ENCODE measurements around the gene SRL. TPM values are rescaled to one million over a fixed set of nuclear protein-coding genes. Genes with fewer than 3 reads are reported as not detected.

SRL gene
- total and polyA plus RNA-seq, 2 experiments from 2014 or later = not detected

- TF ChIP-seq, protein P1, sequence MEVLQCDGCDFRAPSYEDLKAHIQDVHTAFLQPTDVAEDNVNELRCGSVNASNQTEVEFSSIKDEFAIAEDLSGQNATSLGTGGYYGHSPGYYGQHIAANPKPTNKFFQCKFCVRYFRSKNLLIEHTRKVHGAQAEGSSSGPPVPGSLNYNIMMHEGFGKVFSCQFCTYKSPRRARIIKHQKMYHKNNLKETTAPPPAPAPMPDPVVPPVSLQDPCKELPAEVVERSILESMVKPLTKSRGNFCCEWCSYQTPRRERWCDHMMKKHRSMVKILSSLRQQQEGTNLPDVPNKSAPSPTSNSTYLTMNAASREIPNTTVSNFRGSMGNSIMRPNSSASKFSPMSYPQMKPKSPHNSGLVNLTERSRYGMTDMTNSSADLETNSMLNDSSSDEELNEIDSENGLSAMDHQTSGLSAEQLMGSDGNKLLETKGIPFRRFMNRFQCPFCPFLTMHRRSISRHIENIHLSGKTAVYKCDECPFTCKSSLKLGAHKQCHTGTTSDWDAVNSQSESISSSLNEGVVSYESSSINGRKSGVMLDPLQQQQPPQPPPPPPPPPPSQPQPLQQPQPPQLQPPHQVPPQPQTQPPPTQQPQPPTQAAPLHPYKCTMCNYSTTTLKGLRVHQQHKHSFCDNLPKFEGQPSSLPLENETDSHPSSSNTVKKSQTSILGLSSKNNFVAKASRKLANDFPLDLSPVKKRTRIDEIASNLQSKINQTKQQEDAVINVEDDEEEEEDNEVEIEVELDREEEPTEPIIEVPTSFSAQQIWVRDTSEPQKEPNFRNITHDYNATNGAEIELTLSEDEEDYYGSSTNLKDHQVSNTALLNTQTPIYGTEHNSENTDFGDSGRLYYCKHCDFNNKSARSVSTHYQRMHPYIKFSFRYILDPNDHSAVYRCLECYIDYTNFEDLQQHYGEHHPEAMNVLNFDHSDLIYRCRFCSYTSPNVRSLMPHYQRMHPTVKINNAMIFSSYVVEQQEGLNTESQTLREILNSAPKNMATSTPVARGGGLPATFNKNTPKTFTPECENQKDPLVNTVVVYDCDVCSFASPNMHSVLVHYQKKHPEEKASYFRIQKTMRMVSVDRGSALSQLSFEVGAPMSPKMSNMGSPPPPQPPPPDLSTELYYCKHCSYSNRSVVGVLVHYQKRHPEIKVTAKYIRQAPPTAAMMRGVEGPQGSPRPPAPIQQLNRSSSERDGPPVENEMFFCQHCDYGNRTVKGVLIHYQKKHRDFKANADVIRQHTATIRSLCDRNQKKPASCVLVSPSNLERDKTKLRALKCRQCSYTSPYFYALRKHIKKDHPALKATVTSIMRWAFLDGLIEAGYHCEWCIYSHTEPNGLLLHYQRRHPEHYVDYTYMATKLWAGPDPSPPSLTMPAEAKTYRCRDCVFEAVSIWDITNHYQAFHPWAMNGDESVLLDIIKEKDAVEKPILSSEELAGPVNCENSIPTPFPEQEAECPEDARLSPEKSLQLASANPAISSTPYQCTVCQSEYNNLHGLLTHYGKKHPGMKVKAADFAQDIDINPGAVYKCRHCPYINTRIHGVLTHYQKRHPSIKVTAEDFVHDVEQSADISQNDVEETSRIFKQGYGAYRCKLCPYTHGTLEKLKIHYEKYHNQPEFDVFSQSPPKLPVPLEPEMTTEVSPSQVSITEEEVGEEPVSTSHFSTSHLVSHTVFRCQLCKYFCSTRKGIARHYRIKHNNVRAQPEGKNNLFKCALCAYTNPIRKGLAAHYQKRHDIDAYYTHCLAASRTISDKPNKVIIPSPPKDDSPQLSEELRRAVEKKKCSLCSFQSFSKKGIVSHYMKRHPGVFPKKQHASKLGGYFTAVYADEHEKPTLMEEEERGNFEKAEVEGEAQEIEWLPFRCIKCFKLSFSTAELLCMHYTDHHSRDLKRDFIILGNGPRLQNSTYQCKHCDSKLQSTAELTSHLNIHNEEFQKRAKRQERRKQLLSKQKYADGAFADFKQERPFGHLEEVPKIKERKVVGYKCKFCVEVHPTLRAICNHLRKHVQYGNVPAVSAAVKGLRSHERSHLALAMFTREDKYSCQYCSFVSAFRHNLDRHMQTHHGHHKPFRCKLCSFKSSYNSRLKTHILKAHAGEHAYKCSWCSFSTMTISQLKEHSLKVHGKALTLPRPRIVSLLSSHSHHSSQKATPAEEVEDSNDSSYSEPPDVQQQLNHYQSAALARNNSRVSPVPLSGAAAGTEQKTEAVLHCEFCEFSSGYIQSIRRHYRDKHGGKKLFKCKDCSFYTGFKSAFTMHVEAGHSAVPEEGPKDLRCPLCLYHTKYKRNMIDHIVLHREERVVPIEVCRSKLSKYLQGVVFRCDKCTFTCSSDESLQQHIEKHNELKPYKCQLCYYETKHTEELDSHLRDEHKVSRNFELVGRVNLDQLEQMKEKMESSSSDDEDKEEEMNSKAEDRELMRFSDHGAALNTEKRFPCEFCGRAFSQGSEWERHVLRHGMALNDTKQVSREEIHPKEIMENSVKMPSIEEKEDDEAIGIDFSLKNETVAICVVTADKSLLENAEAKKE (CRISPR knock-in tag; IDR thresholded peaks at IDR 0.05) = no peak
- TF ChIP-seq CTCF (conservative IDR thresholded peaks at IDR 0.05; ENCODE audit: low read depth in 2 of 2) (no peak), ETS1 (IDR thresholded peaks at IDR 0.05) (no peak), CREB1 (CRISPR knock-in tag; IDR thresholded peaks at IDR 0.05; ENCODE audit: low read depth) (no peak), NANOG (IDR thresholded peaks at IDR 0.05; ENCODE audit: borderline replicate concordance) (no peak), ZNF114 (CRISPR knock-in tag; IDR thresholded peaks at IDR 0.05) (no peak), POLR2AphosphoS5 (IDR thresholded peaks at IDR 0.05; ENCODE audit: low read depth) (no peak)
- TF ChIP-seq, protein P2, sequence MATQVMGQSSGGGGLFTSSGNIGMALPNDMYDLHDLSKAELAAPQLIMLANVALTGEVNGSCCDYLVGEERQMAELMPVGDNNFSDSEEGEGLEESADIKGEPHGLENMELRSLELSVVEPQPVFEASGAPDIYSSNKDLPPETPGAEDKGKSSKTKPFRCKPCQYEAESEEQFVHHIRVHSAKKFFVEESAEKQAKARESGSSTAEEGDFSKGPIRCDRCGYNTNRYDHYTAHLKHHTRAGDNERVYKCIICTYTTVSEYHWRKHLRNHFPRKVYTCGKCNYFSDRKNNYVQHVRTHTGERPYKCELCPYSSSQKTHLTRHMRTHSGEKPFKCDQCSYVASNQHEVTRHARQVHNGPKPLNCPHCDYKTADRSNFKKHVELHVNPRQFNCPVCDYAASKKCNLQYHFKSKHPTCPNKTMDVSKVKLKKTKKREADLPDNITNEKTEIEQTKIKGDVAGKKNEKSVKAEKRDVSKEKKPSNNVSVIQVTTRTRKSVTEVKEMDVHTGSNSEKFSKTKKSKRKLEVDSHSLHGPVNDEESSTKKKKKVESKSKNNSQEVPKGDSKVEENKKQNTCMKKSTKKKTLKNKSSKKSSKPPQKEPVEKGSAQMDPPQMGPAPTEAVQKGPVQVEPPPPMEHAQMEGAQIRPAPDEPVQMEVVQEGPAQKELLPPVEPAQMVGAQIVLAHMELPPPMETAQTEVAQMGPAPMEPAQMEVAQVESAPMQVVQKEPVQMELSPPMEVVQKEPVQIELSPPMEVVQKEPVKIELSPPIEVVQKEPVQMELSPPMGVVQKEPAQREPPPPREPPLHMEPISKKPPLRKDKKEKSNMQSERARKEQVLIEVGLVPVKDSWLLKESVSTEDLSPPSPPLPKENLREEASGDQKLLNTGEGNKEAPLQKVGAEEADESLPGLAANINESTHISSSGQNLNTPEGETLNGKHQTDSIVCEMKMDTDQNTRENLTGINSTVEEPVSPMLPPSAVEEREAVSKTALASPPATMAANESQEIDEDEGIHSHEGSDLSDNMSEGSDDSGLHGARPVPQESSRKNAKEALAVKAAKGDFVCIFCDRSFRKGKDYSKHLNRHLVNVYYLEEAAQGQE (IDR thresholded peaks at IDR 0.05; ENCODE audit: unreplicated experiment) = no peak
Observed at GRCh38 chr16:4179020-4179419, 62.9 kb downstream of the SRL start (continued).

Measured in GM23338 (cell line).